ENCODE results near the gene FSIP1.

FSIP1 gene

DNA sequence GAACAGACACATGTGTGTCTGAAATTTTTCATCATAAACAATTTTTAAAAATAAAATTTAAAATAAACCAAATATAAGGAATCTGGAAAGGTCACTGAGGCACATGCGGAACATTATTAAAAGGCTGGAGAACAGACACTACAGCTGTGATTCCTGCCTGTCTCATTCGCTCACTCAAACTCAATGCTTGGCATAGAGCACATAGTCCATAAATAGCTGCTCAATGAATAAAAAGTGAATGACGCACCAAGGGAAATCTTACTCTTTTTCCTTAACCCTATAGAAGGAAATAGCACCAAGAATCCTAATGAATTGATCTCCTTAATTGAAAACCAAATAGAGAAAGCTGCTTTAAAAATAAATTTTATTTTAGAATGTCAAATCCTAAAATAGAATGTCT is 98.4 kb downstream of the FSIP1 start:
- TF ChIP-seq ZNF274 (IDR thresholded peaks at IDR 0.05; ENCODE audit: low read depth, low read length) = no peak
- no peak overlapping the region for H3K4me3 ChIP-seq (ENCODE audit: low read length)

DNA sequence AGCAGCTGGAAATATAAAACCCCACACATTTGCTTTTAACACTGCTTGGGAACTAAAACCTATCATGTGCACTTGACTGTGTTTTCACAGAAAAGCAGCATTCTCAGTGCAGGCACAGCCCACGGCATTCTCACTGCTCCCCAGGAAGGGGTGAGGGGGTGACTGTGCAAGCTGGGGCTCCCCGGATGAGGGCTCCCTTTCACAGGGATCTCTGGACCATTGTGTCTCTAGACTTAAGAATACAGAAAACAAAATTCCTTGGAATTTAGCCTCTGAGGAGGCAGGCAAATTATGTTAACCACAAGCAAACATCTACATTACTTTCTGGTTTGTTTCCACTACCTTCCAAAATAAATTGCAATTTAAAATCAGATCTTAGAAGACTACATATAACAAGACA is 100.3 kb downstream of the FSIP1 start:
- no peak overlapping the region for H3K4me3 ChIP-seq (ENCODE audit: low read length)
- TF ChIP-seq ZNF274 (IDR thresholded peaks at IDR 0.05; ENCODE audit: low read depth, low read length) = no peak

DNA sequence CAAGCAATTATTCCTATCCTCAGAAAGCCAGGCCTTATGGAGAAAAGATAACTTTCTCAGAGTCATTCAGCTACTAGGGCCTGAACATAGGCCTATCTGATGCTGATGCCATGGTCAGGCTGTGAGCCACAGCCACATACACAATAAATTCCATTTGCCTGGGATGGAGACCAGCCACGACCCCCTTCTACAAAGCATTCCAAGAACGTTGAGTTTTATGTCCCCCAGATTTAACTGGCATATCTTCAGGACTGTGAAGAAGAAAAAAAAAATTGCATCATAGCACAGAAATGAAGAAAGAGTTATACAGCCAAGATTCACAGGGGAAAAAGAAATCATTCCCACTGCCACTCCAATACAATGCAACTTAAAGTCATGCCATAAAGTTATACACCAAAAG is 101.8 kb downstream of the FSIP1 start:
- no peak for TF ChIP-seq ZNF274 (IDR thresholded peaks at IDR 0.05; ENCODE audit: low read depth, low read length)
- no peak overlapping the region for H3K4me3 ChIP-seq (ENCODE audit: low read length)

DNA sequence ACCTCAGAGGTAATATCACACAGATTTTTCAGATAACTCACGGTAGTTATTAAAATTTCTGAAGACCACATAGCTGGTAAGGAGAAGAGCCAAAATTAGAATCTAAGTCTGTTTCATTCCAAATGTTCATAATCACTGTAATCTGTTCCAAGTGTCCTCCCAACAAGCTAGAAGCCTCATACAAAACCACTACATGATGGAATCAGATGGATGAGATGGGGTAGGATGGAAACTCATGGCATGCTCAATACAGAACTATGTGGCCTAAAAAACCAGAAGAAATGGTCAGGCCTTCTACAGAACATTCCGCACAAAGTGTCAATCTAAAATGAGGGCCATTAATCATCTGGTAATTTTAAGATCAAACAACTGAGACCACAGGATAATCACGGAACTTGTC is 110.0 kb downstream of the FSIP1 start:
- no peak overlapping the region for H3K4me3 ChIP-seq (ENCODE audit: low read length)
- no peak for TF ChIP-seq ZNF274 (IDR thresholded peaks at IDR 0.05; ENCODE audit: low read depth, low read length)

DNA sequence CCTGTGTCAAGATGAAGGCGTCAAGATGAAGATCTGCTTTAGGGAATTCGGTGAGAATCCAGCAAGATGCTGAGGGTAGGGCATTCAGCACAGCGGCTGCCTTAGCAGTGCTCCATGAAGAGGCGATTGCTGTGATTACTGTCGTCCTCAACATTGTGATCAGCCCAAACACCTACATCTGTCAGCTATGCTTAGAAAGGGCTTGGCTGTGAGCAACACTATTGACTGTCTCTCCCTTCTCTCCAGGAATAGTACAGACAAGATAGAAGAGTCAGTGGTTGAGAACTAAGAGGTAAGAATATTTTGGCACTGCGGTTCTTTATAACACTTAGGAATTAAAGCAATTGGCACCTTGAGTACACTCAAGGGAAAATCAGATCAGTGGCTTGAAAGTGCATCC is 110.5 kb downstream of the FSIP1 start:
- H3K4me3 ChIP-seq (ENCODE audit: low read length) = no peak overlapping the region
- no peak for TF ChIP-seq ZNF274 (IDR thresholded peaks at IDR 0.05; ENCODE audit: low read depth, low read length)

DNA sequence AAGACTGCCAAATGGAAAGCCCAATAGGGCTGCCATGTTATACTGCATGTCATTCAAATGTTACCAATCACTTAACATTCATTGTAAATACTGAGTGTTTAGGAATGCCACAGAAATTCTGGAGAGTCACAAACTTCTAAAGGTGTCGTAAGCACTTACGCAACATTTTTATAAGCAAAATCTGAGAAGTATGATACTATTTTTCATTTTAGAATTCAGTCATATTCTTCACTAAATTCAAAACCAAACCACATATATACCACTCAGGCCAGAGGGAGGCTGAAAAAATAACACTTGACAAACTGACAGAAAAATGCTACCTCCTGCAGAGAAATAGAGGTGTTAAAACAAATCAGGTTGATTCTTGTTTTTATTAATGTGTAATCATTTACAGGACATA is 112.0 kb downstream of the FSIP1 start:
- TF ChIP-seq ZNF274 (IDR thresholded peaks at IDR 0.05; ENCODE audit: low read depth, low read length) = no peak
- H3K4me3 ChIP-seq (ENCODE audit: low read length) = no peak overlapping the region

DNA sequence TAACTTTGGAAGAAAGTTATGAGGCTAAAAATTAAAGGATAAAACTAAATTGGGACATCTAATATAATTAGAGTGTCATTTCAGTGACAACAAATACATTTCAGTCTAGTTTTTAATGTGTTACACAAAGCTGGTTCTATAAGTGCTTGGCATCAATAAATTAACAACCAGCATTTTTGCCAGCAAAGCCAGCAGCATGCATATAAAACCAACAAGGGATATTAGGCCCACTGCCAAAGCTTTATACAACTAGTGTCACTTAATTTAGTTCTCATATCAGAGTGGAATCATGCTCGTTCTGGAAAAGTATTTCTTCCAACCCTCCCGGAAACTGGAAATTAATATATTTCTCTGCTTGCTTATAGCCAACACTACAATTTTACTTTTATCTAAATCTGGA is 113.0 kb downstream of the FSIP1 start:
- no peak overlapping the region for H3K4me3 ChIP-seq (ENCODE audit: low read length)
- TF ChIP-seq ZNF274 (IDR thresholded peaks at IDR 0.05; ENCODE audit: low read depth, low read length) = no peak

DNA sequence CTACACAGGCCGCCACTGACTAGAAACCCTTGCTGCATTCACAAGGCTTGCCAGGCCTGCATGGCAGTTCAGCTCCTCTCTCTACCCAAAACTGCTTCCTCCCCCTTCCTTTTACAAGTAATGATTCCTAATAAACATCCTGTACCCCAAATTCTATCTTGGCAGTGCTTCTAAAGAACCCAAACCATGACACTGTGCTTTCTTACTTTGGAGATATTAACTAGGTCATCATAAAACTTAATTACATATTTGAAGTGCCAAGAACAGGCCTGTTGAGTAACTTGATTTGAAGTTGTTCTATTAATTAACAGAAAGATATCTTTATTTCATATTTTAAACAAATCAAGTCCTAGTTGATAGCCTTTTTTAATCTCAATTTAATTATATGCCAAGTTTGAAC is 113.4 kb downstream of the FSIP1 start:
- TF ChIP-seq ZNF274 (IDR thresholded peaks at IDR 0.05; ENCODE audit: low read depth, low read length) = no peak

DNA sequence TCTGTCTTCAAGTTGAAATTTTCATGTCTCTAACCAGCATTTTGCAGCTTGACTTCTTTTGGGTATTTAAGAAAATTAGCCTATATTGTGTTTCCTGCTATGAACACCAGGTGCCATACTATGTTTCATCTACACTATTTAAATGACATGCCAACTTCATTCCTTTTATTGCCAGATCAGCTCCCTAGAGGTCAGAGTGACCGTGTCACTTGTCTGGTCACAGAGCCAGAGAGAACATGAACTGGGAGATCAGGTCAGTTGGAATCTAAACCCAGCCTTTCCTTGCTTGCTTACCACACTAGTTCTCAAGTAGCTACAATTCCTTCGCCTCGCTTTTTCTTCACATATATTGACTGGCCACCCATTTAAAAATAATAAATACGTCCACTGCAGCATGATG is 114.2 kb downstream of the FSIP1 start:
- TF ChIP-seq ZNF274 (IDR thresholded peaks at IDR 0.05; ENCODE audit: low read depth, low read length) = no peak

More for the DNA sequence above, 113.4 kb downstream of the FSIP1 start:
- H3K4me3 ChIP-seq (ENCODE audit: low read length) = no peak overlapping the region

DNA sequence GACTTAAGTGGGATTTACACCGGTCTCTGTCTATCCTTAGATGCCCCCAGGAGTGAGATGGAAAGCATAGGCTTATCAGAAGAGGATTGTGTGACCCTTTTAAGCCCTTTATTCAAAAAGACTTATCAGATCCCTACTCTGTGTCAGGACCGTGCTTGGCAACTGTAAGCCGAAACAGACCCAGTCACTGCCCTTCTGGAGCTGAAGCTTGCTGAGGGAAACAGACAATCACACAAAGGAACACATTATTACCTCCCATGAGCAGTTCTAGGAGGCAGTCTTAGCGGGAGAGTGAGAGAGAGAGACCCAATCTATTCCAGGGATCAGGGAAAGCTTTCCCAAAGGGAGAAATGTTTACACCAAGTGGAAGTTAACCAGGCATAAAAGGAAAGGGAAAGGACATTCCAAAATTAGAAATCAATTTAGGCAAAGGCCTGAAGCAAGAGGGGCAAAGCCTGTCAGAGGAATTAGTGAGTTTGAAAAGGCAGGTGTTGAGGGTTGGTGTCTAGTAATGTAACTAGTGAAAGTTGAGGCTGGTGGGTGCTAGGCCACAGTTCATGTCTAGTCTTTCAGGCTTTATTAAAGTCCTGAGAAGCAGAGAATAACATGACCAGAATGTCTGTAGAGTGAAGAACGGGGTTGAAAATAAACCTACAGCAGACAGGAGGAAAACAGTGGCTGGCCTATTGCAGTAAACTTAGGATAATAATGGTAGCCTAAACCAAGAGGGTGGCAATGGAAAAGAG is 115.1 kb downstream of the FSIP1 start:
- no peak for TF ChIP-seq ZNF274 (IDR thresholded peaks at IDR 0.05; ENCODE audit: low read depth, low read length)
- H3K4me3 ChIP-seq (ENCODE audit: low read length) = no peak overlapping the region

More for the DNA sequence above, 114.2 kb downstream of the FSIP1 start:
- no peak overlapping the region for H3K4me3 ChIP-seq (ENCODE audit: low read length)

DNA sequence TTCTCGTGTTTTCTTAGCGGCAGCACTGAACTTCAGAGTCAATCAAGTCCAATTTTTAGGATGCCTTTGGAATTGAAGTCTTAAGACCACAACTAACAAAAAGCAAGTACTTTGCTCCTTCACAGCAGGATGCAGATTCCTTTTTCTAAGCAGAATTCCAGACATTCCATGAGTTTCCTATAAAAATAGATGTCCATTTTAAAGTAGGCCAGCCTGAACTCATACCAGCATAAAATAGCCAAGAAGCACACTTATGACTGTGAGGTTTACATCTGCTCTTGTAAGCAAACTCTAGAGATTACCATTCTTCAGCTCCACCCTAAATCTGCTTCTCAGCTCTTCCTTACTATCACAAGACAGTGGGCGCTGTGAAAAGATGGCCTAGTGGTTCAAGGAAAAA is 116.0 kb downstream of the FSIP1 start:
- no peak for TF ChIP-seq ZNF274 (IDR thresholded peaks at IDR 0.05; ENCODE audit: low read depth, low read length)

DNA sequence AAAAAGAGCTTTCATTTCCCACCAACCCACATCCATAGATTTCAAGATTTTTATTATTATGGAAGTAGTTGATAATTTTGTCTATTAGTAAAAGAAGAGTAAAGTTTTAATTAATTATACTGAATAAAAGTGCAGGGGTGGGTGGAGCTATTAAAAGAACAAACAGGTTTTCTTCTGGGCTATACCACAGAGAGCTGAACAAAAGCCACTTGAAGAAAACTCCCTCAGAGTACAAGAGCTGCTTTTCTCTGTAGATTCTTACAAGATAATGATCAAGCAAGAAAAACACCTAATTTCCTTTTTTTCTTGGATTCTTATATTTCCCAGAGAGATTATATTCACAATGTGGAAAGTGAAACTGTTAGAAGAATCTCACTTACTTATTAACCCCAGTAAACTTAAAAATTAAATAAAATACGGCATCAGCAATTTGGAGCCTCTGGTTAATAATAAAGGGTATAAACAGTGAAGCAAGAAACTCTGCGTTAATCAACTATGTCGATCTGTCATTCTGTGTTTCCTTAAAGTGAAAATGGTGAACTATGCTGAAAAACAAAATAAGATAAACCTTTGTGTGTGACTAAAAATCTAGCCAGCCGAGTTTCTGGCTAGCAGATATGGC is 116.9 kb downstream of the FSIP1 start:
- H3K4me3 ChIP-seq (ENCODE audit: low read length) = no peak overlapping the region
- no peak for TF ChIP-seq ZNF274 (IDR thresholded peaks at IDR 0.05; ENCODE audit: low read depth, low read length)

More for the DNA sequence above, 116.0 kb downstream of the FSIP1 start:
- no peak overlapping the region for H3K4me3 ChIP-seq (ENCODE audit: low read length)

DNA sequence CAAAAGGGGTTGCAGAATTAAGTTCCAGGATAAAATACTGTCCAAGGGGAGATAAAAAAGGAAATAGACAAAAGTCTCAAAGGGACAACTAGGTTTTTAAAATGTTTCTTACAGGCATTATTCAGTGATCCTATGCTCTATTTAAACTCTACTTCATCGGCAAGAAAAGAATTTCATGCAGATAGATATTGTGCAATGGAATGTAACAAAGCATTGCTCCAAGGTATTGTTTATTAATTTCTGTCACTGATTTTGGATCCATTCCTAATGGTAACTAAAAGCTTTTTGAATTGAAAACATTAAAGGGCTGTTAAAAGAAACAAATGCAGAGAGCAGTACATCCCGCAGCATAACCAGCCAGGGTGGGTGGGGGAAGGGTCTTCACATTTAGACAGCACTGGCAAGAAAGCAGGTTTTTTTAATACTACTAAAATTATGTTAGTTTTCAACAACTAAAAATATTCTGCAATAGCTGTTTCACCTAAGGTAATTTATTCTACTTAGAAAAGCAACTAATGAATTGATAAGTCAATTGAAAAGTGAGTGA is 118.9 kb downstream of the FSIP1 start:
- TF ChIP-seq ZNF274 (IDR thresholded peaks at IDR 0.05; ENCODE audit: low read depth, low read length) = no peak
- no peak overlapping the region for H3K4me3 ChIP-seq (ENCODE audit: low read length)

DNA sequence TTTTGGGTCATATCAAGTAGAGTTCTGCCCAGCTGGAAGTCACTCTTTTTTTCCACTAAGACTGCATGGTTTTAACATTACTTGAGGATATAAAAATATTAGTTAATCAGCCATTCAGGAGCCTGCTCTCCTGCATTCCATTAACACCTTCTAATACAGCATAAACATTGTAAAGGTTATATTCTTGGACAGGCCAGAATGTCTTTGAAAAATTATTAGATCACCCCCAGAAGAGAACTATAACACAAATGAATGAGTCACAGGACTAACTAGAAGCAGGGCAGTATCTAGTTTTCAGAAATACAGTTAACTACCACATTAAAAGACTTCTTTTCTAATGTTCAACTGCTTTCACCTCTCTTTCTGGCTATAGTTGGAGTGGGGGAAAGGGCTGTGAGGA is 120.9 kb downstream of the FSIP1 start:
- TF ChIP-seq ZNF274 (IDR thresholded peaks at IDR 0.05; ENCODE audit: low read depth, low read length) = no peak
- no peak overlapping the region for H3K4me3 ChIP-seq (ENCODE audit: low read length)

DNA sequence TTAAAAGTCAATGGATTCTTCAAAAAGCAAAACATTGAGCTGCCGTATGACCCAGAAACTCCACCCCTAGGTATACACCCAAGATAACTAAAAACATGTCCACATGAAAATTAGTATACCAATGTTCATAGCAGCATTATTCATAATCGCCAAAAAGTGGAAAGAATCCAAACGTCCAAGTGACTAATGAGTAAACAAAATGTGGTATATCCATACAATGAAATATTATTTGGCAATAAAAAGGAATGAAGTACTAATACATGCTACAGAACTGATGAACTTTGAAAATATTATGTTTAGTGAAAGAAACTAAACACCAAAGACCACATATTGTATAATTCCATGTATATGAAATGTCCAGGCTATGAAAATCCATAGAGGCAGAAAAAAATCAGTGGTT is 123.9 kb downstream of the FSIP1 start:
- H3K4me3 ChIP-seq (ENCODE audit: low read length) = no peak overlapping the region
- TF ChIP-seq ZNF274 (IDR thresholded peaks at IDR 0.05; ENCODE audit: low read depth, low read length) = no peak

Data from GM08714 (cell line).